ENCODE data around the gene DBT. TPM values are rescaled to one million over a fixed set of nuclear protein-coding genes. Genes with fewer than 3 reads are reported as not detected.

The DBT gene
- total and polyA plus RNA-seq, 4 donors: 3.4 to 19.1 (median 9.2) TPM

- Histone ChIP-seq H3K9me3 (ENCODE audit: control insufficient read depth in 4 of 4, insufficient read depth in 3 of 4, low read length in 3 of 4) (no peaks in the 10 kb centered on the region), H3K9ac (ENCODE audit: insufficient read depth in 1 of 2, low read length in 2 of 2) (no peak overlapping the region), H3K4me3 (no peak overlapping the region), H3K27ac (ENCODE audit: low read depth in 1 of 2, low read length in 1 of 2) (no peak overlapping the region), H3K36me3 (ENCODE audit: control insufficient read depth in 4 of 4, insufficient read depth in 4 of 4, low read length in 4 of 4) (peaks cover 8 to 30% (median 20%) of the 10 kb centered on the region in 4 donors), H3K4me1 (ENCODE audit: control insufficient read depth in 5 of 5, insufficient read depth in 5 of 5, low read length in 5 of 5) (peaks cover 0 to 3% (median 0%) of the 10 kb centered on the region in 5 donors), H3K27me3 (ENCODE audit: control insufficient read depth in 3 of 3, insufficient read depth in 3 of 3, low read length in 2 of 3) (no peaks in the 10 kb centered on the region)
- no peak for DNase-seq
- 81 to 91% methylated on average over 2 of the region's 2 CpGs for WGBS, 2 donors
- no peak for ATAC-seq (ENCODE audit: insufficient read depth, low FRiP score)
- TF ChIP-seq CTCF (IDR thresholded peaks at IDR 0.05; ENCODE audit: control extremely low read depth, extremely low read depth): no peak
Observed at GRCh38 chr1:100279954-100280682, 30.5 kb upstream of the DBT start.

GRCh38 chr1:100279358-100279923 is 29.8 kb upstream of the DBT start:
- Histone ChIP-seq H3K9me3 (ENCODE audit: control insufficient read depth in 4 of 4, insufficient read depth in 3 of 4, low read length in 3 of 4) (no peaks in the 10 kb centered on the region), H3K27ac (ENCODE audit: low read depth in 1 of 2, low read length in 1 of 2) (peak overlapping the region in 1 of 2 donors; percentile 9), H3K36me3 (ENCODE audit: control insufficient read depth in 4 of 4, insufficient read depth in 4 of 4, low read length in 4 of 4) (peaks cover 8 to 27% (median 16%) of the 10 kb centered on the region in 4 donors), H3K27me3 (ENCODE audit: control insufficient read depth in 3 of 3, insufficient read depth in 3 of 3, low read length in 2 of 3) (no peaks in the 10 kb centered on the region), H3K4me1 (ENCODE audit: control insufficient read depth in 5 of 5, insufficient read depth in 5 of 5, low read length in 5 of 5) (peaks cover 0 to 3% (median 0%) of the 10 kb centered on the region in 5 donors), H3K4me3 (no peak overlapping the region), H3K9ac (ENCODE audit: insufficient read depth in 1 of 2, low read length in 2 of 2) (no peak overlapping the region)
- TF ChIP-seq CTCF (IDR thresholded peaks at IDR 0.05; ENCODE audit: control extremely low read depth, extremely low read depth): no peak
- no peak for ATAC-seq (ENCODE audit: insufficient read depth, low FRiP score)
- DNase-seq: no peak
- 87 to 90% methylated on average over 3 of the region's 3 CpGs for WGBS, 2 donors

- peaks cover 0 to 3% (median 0%) of the 10 kb centered on the region in 5 donors for H3K4me1 ChIP-seq (ENCODE audit: control insufficient read depth in 5 of 5, insufficient read depth in 5 of 5, low read length in 5 of 5)
- no peak overlapping the region for H3K27ac ChIP-seq (ENCODE audit: low read depth in 1 of 2, low read length in 1 of 2)
- no peak overlapping the region for H3K4me3 ChIP-seq
- no peaks in the 10 kb centered on the region for H3K9me3 ChIP-seq (ENCODE audit: control insufficient read depth in 4 of 4, insufficient read depth in 3 of 4, low read length in 3 of 4)
- WGBS, 2 donors: 55 to 56% methylated on average over 1 of the region's 1 CpG
- TF ChIP-seq CTCF (IDR thresholded peaks at IDR 0.05; ENCODE audit: control extremely low read depth, extremely low read depth): no peak
- DNase-seq: no peak
- H3K9ac ChIP-seq (ENCODE audit: insufficient read depth in 1 of 2, low read length in 2 of 2): no peak overlapping the region
- H3K36me3 ChIP-seq (ENCODE audit: control insufficient read depth in 4 of 4, insufficient read depth in 4 of 4, low read length in 4 of 4): peaks cover 11 to 36% (median 23%) of the 10 kb centered on the region in 4 donors
- no peak for ATAC-seq (ENCODE audit: insufficient read depth, low FRiP score)
- H3K27me3 ChIP-seq (ENCODE audit: control insufficient read depth in 3 of 3, insufficient read depth in 3 of 3, low read length in 2 of 3): no peaks in the 10 kb centered on the region
Observed at GRCh38 chr1:100277866-100278265, 28.2 kb upstream of the DBT start.

Measured in lung (tissue), 12 donors.